Measurements from ENCODE around the gene DDN. TPM values are rescaled to one million over a fixed set of nuclear protein-coding genes. Genes with fewer than 3 reads are reported as not detected.

DDN gene
- total RNA-seq, 4 donors from 2014 or later: 0.12 to 0.65 TPM; not detected in 2

- TF ChIP-seq CTCF (IDR thresholded peaks at IDR 0.05): no peak
- peak; percentile 68 for DNase-seq (ENCODE audit: low spot score)
- ATAC-seq (ENCODE audit: low FRiP score): peak; percentile 92
Measured at GRCh38 chr12:48956279-48957140, 42.7 kb downstream of the DDN start.

- ATAC-seq (ENCODE audit: low FRiP score) (no peak), DNase-seq (ENCODE audit: low spot score) (no peak)
- no peak for TF ChIP-seq CTCF (IDR thresholded peaks at IDR 0.05)
Measured at GRCh38 chr12:48954841-48955501, 44.2 kb downstream of the DDN start.

GRCh38 chr12:48954061-48954460 lies 45.1 kb downstream of the DDN start:
- ATAC-seq (ENCODE audit: low FRiP score): no peak
- no peak for DNase-seq (ENCODE audit: low spot score)
- no peak for TF ChIP-seq CTCF (IDR thresholded peaks at IDR 0.05)

GRCh38 chr12:48952691-48953090 lies 46.5 kb downstream of the DDN start:
- no peak for ATAC-seq (ENCODE audit: low FRiP score)
- no peak for DNase-seq (ENCODE audit: low spot score)
- TF ChIP-seq CTCF (IDR thresholded peaks at IDR 0.05): no peak

- no peak for DNase-seq (ENCODE audit: low spot score)
- ATAC-seq (ENCODE audit: low FRiP score): no peak
- no peak for TF ChIP-seq CTCF (IDR thresholded peaks at IDR 0.05)
Measured at GRCh38 chr12:48947727-48948126, 51.4 kb downstream of the DDN start.

GRCh38 chr12:48946943-48947342 lies 52.2 kb downstream of the DDN start:
- no peak for ATAC-seq (ENCODE audit: low FRiP score)
- TF ChIP-seq CTCF (IDR thresholded peaks at IDR 0.05): no peak
- DNase-seq (ENCODE audit: low spot score): no peak

Data from omental fat pad (tissue), 4 donors.